ENCODE measurements around the gene DCN. TPM values are rescaled to one million over a fixed set of nuclear protein-coding genes. Genes with fewer than 3 reads are reported as not detected.

Gene DCN
- total RNA-seq, 1 donor from 2014 or later = 470 TPM

DNA sequence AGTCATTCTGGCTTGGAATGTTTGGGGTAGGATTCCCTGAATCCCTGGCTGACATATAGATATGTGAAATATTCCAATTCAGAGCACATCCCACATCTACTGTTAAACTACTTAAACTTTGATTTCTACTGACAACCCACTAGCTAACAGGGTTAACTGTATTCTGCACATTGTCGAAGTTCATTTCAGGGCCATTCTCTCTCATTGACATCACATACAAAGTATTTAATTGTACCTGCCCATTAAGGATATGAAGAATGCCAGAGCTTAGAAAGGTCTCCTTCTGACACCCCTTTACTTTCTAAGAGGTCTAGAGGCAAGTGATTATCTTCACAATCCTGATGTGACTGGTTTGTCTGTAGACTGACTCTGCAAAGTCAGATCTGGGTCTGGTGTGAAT, 2.8 kb upstream of the DCN start:
- no peak for DNase-seq

DNA sequence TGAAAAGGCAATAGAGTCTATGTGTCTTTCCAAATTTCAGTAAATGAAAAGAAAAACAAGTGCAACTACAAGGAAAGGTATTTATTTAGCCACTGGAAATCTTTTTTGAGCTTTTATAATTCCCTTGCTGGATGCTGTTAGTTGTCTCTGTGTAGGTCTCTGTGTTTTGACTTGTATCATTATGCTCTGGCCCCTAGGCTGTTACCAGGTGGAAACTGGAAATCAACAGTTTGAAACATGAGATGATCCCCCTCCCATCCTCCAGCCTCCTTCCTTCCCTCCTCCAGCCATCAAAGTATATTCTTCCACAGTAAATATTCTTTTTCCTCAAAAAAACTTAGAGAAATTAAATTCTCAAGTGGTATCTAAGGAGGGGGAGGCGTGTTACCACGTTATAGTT, 934 bp upstream of the DCN start:
- peak; percentile 68 for DNase-seq

DNA sequence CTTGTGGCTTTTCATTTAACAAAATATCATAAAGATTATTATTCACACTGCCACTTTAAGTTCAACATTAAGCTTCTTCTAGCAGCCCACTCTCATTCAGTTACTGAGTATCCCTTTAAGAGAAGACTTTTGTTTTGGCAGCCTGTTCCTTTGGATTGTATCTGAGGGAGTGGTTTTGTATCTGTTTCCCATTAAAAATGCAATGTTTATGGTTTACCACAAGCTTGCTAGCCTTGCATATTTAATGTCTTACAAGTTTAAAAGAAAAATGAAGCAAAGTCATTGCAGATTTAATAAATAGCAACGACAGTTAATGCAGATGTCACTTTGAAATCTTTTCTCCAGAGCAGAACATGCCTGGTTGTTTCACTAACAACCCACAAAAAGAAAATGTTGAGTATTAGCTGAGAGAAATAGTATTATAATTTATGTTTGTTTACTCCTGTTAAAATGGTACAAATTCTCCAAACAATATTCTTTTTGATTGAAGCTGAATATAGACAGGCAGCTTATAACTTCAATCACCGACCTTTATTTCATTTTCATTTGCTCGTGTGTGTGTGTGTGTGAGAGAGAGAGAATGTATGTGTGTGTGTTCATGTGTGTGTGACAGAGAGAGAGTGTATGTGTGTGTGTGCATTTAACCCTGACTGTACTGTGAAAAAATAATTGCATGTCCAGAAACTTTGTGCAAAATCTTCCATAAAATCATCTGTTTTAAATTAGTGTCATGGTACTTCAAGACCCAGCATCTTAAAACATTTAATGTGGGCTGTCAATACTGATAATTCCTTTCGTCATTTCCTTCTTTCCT, 1.8 kb downstream of the DCN start:
- peak; percentile 92 for DNase-seq

DNA sequence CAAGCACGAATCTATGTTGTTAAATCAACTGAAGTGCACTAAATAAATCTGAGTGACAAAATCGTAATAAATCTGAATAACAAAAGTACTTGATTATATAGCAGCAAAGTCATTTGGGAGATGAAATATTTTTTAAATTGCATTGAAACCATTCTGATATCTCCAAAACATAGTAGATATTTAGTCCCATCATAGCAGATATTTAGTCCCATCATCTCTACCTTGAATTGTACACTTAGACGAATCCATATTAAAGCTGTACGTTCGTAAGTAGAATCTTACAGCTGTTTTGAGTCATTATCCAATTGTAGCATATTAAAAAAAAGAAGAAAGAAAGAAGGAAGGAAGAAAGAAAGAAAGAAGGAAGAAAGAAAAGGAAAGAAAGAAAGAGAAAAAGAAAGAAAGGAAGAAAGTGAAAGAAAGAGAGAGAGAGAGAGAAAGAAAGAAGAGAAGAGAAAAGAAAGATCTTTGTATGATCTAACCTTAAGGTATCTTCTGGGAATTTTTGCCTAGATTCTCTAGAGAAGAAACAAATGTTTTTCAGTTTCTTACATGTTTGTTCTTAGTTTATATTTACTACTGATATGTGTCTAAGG, 2.6 kb downstream of the DCN start:
- DNase-seq = peak; percentile 47

DNA sequence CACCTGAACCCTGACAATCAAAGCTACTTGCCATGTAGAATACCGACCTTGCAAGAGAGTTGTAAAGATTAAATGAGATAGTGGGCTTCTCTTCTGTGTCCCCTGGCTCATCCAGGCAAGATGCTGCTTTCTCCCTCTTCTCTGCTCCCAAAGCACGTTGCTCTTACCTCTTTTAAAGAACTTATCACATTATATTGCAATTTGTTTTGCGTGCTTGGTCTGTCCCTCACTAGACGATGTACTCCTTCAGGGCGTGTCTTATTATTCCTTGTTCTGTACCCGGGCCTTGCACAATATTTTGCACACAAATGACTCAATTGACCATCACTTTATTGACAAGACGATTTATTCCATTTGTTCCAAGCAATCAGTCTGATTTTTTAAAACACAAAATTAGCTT, 3.3 kb downstream of the DCN start:
- DNase-seq = peak; percentile 45

DNA sequence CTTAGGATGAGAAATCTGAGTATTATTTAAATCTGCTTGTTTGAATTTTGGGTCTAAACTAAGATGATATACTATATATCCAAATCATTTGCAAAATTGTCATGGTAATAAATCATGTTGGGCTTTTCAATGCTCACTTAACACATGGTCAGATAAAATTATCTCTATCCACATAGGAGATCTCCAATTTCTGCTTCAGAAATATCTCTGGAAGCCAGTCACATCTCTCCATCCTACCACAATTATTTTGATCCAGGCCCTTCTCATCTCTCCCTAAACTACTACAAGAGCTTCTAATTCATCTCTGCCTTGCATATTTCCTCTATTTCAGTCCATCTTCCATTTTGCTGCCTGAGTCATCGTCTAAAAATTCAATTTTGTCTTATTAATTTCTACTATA, 3.8 kb downstream of the DCN start:
- DNase-seq = no peak

DNA sequence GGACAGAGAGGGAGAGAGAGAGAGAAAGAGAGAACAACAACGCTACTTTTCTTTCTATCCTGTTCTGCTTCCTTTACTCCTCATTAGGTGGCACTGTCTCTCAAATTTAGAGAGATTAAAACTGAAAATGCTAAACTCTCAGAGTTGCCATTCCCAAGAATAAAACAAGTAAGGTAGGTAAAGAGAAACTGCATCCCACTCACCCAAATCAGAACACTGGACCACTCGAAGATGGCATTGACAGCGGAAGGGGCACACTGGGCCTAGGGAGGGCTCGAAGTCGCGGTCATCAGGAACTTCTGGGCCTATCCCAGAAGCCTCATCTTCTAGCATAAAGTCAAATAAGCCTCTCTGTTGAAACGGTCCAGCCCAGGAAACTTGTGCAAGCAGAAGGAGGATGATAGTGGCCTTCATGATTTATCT, 4.5 kb downstream of the DCN start:
- DNase-seq = peak; percentile 78

DNA sequence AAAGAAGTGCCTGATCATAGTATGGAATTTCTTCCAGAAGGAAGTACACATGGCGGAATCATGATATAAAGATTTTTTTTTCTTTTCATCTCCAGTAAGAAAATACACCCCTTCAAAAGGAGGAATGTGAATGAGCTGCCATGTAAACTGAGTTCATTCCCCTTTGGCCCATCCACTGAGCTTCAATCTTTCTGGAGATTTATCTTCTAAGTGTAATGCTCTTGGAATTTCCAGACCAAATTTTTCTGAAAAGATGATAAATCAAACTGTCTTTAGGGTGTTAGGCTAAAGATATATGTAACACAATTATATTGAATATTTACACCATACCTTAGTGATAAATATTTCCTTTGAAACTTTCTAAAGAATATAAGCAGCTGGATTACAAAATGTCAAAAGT, 5.2 kb downstream of the DCN start:
- no peak for DNase-seq

DNA sequence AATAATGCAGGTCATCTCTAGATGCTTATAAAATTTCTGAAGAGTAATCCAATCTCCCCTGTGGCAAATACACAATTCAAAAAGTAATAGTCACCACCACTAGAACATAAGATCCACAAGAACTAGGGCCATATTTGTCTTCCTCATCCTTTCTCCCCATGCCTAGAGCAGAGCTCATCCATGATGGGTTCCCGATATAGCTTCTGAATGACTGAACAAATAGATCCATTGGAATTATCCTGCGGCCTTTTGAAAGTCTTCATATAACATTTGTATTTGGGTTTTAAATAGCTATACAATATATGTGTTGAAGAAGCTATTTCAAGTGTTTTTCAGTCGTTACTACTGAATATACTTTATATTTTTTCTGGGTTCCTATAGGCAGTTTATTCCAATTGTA, 5.7 kb downstream of the DCN start:
- DNase-seq = no peak

DNA sequence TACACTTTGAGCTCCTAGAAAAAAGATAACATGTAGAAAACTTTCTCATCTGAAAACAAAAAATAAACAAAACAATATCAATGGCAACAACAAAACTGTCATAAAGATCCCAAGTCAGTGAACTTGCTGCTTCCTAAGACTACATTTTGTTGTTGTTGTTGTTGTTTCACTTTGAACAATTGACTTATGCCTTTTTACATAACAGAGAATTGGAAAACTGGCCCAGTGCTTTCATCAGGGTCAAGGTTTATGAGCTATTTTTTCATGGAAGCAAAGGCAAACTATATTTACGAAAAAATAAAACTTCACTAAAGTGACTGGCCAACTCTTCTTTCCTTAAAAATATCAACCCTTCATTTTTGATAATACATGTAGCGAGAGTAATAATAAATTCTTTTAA, 6.3 kb downstream of the DCN start:
- DNase-seq = no peak

DNA sequence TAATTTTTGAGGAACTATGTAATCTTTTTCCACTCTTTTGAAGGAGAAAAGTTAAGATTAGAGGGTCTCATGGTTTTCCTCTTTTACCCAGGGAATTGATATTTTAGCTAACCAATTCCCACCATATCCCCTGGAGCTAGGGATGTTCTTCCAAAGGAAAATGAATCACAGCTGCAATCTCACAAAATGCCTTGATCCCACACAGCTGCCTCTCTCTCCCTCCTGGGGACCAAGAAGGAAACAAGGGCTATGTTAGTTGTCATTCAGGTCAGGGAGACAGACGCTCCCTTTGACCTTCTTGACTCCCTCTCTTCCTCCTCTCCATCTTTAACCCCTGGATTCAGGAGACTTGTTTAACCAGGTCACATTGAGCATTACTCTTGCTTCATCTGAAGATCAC, 9.5 kb downstream of the DCN start:
- DNase-seq = peak; percentile 62

DNA sequence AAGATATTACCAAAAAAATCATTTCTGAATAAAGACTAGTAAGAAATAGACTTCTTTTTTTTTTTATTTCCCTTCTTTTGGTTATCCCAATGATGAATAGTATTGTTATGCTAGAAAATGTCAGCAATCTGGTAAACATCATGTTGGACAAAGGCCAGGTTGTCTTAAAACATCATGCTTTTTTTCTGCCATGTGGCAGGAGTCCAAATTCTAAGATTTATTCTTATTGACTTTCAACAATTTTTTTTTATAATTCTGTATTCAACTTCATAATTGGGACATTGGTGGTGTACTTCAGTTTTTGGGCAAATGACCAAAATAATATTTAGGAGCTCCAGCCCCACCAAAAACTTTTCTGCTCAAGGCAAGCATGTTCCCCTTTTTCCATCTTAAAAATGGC, 10.5 kb downstream of the DCN start:
- peak; percentile 55 for DNase-seq

DNA sequence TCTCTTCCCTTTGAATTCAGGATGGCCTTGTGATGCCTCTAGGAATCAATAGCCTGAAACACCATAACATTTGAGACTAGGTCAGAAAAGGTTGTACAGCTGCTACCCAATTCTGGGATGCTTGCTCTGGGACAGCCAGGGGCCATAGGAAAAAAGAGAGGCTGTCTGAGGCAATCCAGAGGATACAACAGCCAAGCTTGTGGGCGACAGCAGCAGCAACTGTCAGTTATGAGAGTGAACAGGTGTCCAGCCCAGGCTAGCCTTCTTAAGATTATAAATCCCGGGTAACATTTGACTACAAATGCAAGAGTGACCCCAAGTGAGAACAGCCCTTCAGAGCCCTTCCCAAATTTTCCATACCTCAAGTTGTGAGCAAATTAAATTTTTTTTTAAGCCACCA, 11.1 kb downstream of the DCN start:
- peak; percentile 93 for DNase-seq

DNA sequence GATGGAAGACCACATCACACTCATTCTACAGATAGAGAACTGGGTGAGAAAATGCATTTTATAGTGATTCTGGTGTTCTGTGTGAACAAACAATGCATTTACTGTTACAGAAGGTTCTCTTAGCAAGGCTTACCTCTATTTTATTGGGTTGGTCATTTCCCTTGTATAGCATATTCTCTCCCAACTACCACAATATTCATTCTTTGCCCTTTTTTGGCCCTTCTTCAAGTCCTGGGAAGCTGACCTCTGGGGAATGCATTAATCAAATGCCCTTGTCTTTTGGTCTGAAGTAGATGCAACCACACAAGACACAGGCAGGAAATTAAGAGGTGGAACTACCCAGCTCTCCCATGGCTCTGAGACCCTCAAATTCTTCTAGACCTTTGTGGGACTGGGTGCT, 19.5 kb downstream of the DCN start:
- DNase-seq = no peak

DNA sequence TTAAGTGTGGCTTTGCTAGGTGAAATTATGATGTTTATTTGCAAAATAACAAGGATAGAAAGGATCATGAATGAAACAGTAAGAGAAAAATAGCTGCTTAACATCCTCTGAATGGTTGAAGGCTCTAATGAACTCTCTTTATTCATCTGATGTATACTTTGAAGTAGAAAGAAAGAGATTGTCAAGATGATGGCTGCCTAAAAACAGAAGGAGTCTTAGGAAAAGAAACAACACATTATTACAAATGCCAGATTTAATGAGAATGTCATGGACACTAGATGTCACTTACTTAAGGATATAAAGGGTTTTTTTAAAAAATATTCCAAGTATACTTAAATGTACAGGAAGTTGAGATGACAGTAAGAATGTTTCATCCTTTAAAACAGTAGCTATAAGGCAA, 21.6 kb downstream of the DCN start:
- no peak for DNase-seq

DNA sequence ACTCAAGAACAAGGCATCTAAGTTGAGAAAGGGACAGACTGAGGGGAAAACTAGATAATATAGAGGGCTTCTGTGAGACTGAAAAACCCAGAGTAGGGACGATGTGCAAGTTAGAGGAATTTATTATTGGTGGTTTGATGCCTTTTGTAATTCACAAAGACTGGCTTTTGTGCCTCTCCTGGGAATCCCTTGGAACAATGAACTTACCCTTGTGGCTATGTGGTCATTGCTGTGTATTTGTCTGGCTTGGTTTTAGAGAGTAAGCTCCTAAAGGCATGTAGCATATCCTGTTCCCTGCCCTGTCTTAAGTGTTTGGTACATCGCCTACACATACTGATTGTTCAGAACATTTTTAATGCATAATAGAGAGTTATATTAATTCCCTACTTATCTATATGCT, 26.6 kb downstream of the DCN start:
- DNase-seq = no peak

DNA sequence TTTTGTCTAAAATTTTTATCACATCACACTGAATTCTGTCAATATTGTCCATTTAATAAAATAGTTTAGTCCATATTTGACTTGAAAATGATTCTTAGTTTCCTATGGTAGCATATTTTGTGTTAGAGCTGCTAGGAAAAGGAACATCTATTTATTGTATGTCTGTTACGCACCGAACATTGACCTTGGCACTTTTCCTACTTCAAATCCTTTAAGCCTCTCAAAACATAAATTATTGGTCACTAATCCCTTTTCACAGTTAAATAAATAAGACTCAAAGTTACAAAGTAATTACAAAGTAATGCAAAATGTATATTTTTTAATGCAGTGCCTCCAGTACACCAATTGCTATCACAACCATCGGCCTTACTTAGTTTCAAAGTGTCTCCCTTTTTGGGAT, 28.5 kb downstream of the DCN start:
- no peak for DNase-seq

DNA sequence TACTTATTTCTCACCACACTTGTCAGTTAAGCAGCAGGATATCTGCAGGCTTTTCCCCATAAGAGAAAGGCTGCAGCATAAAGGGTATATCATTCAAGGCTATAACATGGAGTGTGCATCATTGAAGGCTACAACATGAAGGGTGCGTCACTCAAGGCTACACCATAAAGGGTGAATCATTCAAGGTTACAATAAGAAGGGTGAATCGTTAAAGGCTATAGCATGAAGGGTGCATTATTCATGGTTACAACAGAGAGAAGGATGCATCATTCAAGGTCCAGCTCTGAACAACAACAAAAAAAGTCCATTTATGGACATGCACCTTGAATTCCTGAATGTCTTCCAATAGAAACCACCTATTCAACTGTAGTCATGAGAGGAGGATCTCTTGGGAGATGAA, 38.6 kb downstream of the DCN start:
- DNase-seq = no peak

DNA sequence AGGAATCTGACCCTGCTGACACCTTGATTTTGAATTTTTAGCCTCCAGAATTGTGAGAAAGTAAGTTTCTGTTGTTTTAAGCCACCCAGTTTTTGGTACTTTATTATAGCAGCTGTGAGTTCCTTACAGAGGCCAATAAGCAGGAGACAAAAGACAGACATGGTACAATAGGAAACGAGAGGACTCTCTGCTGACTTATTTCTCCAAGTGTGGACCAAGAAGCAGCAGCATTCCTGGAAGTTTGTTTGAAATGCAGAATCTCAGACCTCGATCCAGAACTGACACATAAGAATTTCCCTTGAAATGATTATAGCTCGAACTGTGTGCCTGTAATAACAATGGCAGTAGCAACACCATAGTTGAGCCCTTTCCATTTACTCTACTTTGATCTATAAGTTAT, 39.4 kb downstream of the DCN start:
- peak; percentile 42 for DNase-seq

DNA sequence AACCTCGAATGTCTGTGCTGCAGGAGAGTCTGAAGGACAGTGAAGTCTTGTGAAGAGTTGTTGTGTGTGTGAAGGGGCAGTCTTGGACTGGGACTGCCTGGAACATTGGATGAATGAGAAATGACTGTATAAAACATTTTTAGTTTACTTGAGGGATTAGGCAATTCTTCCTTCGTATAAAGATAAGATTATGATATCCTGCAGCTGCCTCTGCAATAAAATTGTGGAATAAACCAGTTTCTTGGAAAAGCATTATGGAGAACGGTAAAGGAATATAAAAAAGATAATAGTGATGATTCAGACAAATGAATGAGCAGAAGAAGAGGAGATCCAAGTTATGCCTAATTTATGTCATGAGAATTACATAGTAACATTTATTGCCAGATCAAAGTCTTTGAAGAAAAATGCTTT, 40.4 kb downstream of the DCN start:
- peak; percentile 7 for DNase-seq

DNA sequence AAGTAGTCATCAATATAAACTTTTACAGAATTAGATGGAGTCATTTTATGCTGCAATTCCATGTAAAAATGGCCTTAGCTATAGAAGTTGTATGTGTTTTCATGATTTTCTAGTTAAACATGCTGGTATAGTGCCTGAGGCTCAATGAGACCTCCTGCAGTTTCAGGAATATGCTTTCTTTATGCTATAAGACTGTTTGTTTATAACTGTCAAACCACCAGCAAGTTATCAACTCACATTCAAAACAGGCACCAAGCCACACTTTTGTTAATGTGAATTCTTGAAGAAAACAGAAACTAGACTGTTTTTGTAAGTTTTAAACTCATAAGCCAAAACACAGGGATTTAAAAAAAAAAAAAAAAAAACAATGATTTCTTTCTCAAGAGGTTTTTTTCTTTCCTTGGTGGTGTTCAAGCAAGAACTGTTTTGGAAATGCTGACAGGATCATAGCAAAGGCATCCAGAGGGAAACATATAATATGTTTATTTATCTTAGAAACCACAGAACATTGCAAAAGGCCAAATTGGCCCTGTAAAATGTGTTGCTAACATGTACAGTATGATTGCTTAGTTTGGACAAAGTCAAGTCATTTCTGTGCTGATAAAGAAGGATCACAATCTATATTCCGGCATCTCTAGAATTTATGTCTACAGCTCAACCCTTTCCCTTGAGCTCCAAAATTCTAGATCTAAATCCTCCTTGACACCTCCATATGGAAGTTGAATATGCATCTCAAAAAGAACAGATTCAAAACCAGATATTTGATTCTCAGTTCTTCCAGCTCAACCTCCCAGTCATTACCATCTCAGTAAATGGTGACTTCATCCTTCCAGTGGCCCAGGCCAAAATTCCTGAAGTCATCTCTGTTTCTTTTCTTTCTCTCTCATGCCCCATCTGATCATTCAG, 42.3 kb downstream of the DCN start:
- DNase-seq = peak; percentile 77

DNA sequence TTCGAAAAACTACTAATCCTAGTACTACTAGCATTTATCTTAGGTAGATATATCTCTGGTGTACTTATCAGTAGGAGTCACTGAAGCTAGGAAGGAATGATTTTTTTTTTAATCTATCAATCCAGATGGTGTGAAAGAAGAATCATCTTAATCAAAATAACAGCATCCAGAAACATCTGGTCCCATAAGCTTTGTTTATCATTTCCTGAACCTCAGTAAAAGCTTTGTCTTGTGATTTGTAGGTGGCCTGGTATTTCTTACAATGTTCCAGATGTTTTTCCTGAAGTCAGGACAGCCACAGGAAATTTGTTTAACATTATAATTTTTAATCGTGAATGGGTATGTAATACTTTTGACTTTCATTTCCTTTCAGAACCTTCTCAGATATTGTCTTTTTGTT, 43.3 kb downstream of the DCN start:
- DNase-seq = peak; percentile 53

DNA sequence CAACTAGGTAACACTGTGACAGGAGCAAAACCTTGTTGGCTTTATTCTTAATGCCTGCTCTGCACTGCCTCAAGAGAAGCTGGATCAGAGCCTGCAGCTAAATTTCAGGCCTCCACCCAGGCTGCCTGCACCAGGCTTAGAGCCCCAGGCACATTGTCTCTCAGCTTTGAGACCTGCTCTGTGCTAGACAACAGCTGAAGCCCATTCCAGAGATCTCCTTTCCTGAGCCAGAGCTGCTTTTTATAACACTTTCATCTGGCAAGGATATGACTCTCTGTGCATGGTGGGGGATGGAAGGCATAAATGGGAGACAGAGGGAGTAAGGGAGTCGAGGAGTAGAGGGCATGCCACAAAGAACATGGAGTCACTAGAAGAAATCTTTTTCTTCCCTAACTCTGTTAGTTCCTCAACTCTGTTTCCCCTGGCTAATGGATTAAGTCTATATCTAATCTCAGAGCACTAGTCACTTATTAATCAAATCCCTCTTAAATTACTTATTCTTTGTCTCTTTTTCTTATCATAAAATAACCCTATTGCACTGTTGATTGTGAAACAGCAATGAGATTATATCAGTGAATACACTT, 44.2 kb downstream of the DCN start:
- peak; percentile 71 for DNase-seq
